Measurements from ENCODE around the gene U2SURP. TPM values are rescaled to one million over a fixed set of nuclear protein-coding genes. Genes with fewer than 3 reads are reported as not detected.

U2SURP gene
- total RNA-seq, 6 experiments from 2014 or later: 55.3 to 71.4 (median 67.1) TPM

DNA sequence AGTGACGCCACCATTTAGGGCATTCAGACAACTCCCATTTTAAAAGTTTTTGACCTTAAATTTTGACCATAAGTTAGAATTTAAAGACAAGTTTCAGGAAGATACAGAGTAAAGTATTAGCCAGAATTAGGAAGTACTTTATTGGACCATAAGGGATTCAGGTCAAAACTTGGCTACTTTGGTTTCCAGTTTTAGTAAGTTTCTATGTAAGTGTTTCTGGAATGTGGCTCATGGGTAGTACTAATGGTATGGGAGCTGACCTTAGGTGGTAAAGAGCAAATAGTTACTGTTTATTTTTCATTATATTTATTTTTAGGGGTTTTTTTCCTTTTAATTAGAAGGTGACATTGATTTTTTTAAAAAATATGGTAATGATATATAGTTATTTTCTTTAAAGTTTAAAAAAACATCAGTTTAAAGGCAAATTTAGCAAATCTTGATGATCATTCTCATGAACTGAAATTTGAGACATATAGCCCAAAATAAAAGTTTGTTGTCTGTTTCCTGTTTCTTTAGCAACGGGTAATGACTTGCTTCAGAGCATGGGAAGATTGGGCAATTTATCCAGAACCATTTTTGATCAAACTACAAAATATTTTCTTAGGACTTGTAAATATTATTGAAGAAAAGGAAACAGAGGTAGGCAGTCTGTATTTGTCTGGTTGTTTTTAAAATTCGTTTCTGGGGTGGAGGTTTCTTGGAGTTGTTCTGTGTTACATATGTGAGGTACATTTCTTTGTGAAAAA is 34.3 kb downstream of the U2SURP start:
- H3K36me3 Mint-ChIP-seq (ENCODE audit: low read depth): peaks cover 25% of the 10 kb centered on the region
- H3K27me3 Mint-ChIP-seq (ENCODE audit: insufficient read depth): no peaks in the 10 kb centered on the region
- no peaks in the 10 kb centered on the region for H3K9me3 Mint-ChIP-seq
- TF ChIP-seq, protein P1, sequence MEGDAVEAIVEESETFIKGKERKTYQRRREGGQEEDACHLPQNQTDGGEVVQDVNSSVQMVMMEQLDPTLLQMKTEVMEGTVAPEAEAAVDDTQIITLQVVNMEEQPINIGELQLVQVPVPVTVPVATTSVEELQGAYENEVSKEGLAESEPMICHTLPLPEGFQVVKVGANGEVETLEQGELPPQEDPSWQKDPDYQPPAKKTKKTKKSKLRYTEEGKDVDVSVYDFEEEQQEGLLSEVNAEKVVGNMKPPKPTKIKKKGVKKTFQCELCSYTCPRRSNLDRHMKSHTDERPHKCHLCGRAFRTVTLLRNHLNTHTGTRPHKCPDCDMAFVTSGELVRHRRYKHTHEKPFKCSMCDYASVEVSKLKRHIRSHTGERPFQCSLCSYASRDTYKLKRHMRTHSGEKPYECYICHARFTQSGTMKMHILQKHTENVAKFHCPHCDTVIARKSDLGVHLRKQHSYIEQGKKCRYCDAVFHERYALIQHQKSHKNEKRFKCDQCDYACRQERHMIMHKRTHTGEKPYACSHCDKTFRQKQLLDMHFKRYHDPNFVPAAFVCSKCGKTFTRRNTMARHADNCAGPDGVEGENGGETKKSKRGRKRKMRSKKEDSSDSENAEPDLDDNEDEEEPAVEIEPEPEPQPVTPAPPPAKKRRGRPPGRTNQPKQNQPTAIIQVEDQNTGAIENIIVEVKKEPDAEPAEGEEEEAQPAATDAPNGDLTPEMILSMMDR (IDR thresholded peaks at IDR 0.05): no peak
- H3K4me3 Mint-ChIP-seq: no peak overlapping the region
- DNase-seq: peak; percentile 20
- H3K4me1 Mint-ChIP-seq (ENCODE audit: low read depth): peaks cover 23% of the 10 kb centered on the region
- H3K27ac Mint-ChIP-seq: peak overlapping the region; percentile 81

DNA sequence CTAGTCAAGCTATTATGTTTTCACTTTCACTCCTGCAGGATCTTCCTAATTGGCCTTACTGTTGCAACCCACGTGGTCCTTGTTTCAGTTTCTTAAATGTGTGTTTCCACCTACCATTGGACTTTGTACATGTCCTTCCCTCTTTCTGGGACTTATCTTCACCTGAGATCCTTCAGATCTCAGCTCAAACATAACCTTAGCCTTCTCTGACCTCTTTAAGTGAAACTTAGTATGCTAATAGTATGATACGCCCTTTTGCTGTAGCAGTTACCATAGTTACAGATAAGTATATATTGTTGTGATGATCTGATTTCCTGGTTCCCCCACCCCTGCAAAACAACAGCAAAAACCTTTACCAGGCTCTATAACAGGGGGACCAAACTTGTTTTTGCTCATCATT is 35.2 kb downstream of the U2SURP start:
- no peak for DNase-seq
- H3K4me3 Mint-ChIP-seq: no peak overlapping the region
- peaks cover 16% of the 10 kb centered on the region for H3K36me3 Mint-ChIP-seq (ENCODE audit: low read depth)
- no peaks in the 10 kb centered on the region for H3K9me3 Mint-ChIP-seq
- TF ChIP-seq, protein P1 (IDR thresholded peaks at IDR 0.05): no peak
- H3K27ac Mint-ChIP-seq: no peak overlapping the region; the same call in 1 of the 2 replicates
- H3K4me1 Mint-ChIP-seq (ENCODE audit: low read depth): peaks cover 14% of the 10 kb centered on the region
- no peaks in the 10 kb centered on the region for H3K27me3 Mint-ChIP-seq (ENCODE audit: insufficient read depth)

DNA sequence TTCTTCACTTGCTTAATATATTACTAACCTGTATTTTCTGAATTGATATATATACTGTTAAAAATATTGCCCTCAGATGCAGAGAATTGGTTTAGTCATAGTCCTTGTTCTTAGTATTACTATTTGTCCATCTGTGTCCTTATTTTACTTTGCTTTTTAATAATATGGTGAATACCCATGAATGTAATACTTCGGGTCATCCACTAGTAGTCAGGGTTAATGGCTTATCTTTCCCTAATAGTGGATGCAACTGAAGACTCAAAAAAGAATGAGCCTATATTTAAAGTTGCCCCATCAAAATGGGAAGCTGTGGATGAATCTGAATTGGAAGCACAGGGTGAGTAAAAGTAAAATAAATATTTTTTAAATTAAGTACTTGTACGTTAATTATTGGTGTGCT is 36.5 kb downstream of the U2SURP start:
- H3K27ac Mint-ChIP-seq: no peak overlapping the region
- peaks cover 10% of the 10 kb centered on the region for H3K4me1 Mint-ChIP-seq (ENCODE audit: low read depth)
- no peak overlapping the region for H3K4me3 Mint-ChIP-seq
- H3K9me3 Mint-ChIP-seq: no peaks in the 10 kb centered on the region
- H3K27me3 Mint-ChIP-seq (ENCODE audit: insufficient read depth): no peaks in the 10 kb centered on the region
- TF ChIP-seq, protein P1 (IDR thresholded peaks at IDR 0.05): peak; percentile 55
- DNase-seq: no peak
- peaks cover 12% of the 10 kb centered on the region for H3K36me3 Mint-ChIP-seq (ENCODE audit: low read depth)

DNA sequence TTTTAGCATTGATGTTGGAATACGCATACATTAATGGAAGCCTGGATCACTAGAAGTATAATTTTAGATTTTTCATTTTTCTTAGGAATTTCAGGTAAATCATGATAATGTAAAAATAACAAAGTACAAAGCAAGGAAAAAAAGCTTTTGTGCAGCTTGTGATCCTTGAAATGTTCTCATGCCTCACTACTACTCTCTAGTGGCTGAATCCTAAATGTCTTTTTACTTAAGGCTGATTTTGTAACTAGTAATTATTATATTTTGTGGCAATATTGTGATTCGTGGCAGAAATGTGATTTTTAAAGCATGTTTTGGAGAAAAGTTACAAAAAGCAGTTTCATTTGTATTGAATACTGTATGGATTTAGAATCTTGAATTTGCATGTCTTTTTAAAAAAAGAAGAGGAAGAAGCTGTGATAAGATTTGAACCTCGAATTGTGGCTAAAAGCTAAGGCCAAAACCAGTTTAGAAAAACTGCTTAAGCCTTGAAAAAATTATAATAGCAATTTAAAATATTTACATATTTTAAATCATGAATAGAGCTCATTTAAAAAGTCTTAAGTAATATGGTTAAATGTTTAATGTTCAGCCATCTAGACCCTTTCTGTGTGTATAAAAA is 39.0 kb downstream of the U2SURP start:
- DNase-seq: peak; percentile 38

DNA sequence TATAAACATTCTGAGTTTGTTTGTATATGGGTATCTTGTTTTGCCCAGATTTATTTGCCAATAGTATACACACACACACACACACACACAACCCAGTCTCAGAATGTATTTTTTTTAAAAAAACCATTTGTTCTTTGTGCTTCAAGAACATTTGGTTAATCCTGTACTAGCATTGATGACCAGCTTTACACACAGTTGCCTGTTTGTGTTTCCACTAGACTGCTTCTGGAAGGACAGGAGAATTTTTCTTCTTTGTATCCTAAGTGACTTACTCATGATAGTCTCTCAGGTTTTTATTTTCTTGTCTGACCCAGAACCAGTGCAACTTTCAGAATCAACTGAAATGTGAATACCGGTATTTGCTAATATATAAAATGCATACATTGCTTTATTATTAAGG is 40.5 kb downstream of the U2SURP start:
- Mint-ChIP-seq H3K27ac (no peak overlapping the region), H3K9me3 (no peaks in the 10 kb centered on the region), H3K4me3 (no peak overlapping the region), H3K4me1 (ENCODE audit: low read depth) (no peaks in the 10 kb centered on the region), H3K27me3 (ENCODE audit: insufficient read depth) (no peaks in the 10 kb centered on the region), H3K36me3 (ENCODE audit: low read depth) (peaks cover 5% of the 10 kb centered on the region)
- TF ChIP-seq, protein P1 (IDR thresholded peaks at IDR 0.05): no peak
- DNase-seq: no peak

More for the DNA sequence above, 39.0 kb downstream of the U2SURP start:
- peaks cover 10% of the 10 kb centered on the region for H3K36me3 Mint-ChIP-seq (ENCODE audit: low read depth)
- no peaks in the 10 kb centered on the region for H3K27me3 Mint-ChIP-seq (ENCODE audit: insufficient read depth)
- H3K4me3 Mint-ChIP-seq: no peak overlapping the region
- no peak overlapping the region for H3K27ac Mint-ChIP-seq
- no peaks in the 10 kb centered on the region for H3K9me3 Mint-ChIP-seq
- TF ChIP-seq, protein P1 (IDR thresholded peaks at IDR 0.05): peak; percentile 75
- peaks cover 8% of the 10 kb centered on the region for H3K4me1 Mint-ChIP-seq (ENCODE audit: low read depth)

Data from HFFc6 (cell line).